HT-29 (cell line): ENCODE results near the gene NEDD9. TPM values are rescaled to one million over a fixed set of nuclear protein-coding genes. Genes with fewer than 3 reads are reported as not detected.
A peak's percentile ranks its signal among the peaks of the same experiment; 100 is the strongest.

Source experiments
- DNase-seq: peaks from one replicate; pipeline ENCODE4 v3.0.0-alpha.2; 2015; ENCODE audit warnings: low spot score
- total RNA-seq: library from RNA; depleted of rRNA; stranded (reverse); fragments of >200 nt; shearing (Covaris generic); gene quantifications from 2 replicates; pipeline ENCODE4 v1.2.3, GENCODE V29; 2014

Gene NEDD9
- total RNA-seq, 1 experiment from 2014 or later = 35.4 TPM

- no peak for DNase-seq
Observed at GRCh38 chr6:11181478-11182136, 50.9 kb downstream of the NEDD9 start.

GRCh38 chr6:11179419-11180202, 52.9 kb downstream of the NEDD9 start:
- no peak for DNase-seq

GRCh38 chr6:11179088-11179418, 53.4 kb downstream of the NEDD9 start:
- DNase-seq = no peak

- DNase-seq = no peak
Observed at GRCh38 chr6:11177271-11177670, 55.2 kb downstream of the NEDD9 start.

GRCh38 chr6:11174242-11174611, 58.2 kb downstream of the NEDD9 start:
- DNase-seq = no peak

- peak; percentile 69 for DNase-seq
Observed at GRCh38 chr6:11172501-11173327, 59.8 kb downstream of the NEDD9 start.

- DNase-seq = no peak
Observed at GRCh38 chr6:11171952-11172351, 60.5 kb downstream of the NEDD9 start.

GRCh38 chr6:11168091-11168635, 64.3 kb downstream of the NEDD9 start:
- no peak for DNase-seq

GRCh38 chr6:11166948-11167347, 65.5 kb downstream of the NEDD9 start:
- no peak for DNase-seq

- DNase-seq = no peak
Observed at GRCh38 chr6:11164717-11165646, 67.5 kb downstream of the NEDD9 start.

- no peak for DNase-seq
Observed at GRCh38 chr6:11163932-11164331, 68.5 kb downstream of the NEDD9 start.

- DNase-seq = no peak
Observed at GRCh38 chr6:11162262-11162661, 70.2 kb downstream of the NEDD9 start.

- no peak for DNase-seq
Observed at GRCh38 chr6:11161031-11161956, 71.2 kb downstream of the NEDD9 start.

GRCh38 chr6:11160199-11160598, 72.3 kb downstream of the NEDD9 start:
- no peak for DNase-seq

- no peak for DNase-seq
Observed at GRCh38 chr6:11155589-11155988, 76.9 kb downstream of the NEDD9 start.

- DNase-seq = no peak
Observed at GRCh38 chr6:11153447-11153846, 79.0 kb downstream of the NEDD9 start.

- no peak for DNase-seq
Observed at GRCh38 chr6:11152581-11152980, 79.9 kb downstream of the NEDD9 start.

- no peak for DNase-seq
Observed at GRCh38 chr6:11151488-11151887, 81.0 kb downstream of the NEDD9 start.

GRCh38 chr6:11149551-11149950, 82.9 kb downstream of the NEDD9 start:
- no peak for DNase-seq
